Upper lobe of left lung (tissue), 6 donors: ENCODE measurements around the gene R3HDM1. TPM values are rescaled to one million over a fixed set of nuclear protein-coding genes. Genes with fewer than 3 reads are reported as not detected.
"Not testable (repeated sequence)": the region's sequence is repeated elsewhere in the genome, so short reads cannot be mapped to it uniquely, and the experiment has no call there.

ENCODE experiments used
- ATAC-seq, 2 donors: fragments of 200-7000 bp; cut with Tn5 transposase; one replicate each; pipeline ENCODE4 v1.9.1; 2022; ENCODE audit warnings: mild to moderate bottlenecking in 2 of 2, moderate library complexity in 2 of 2; ENCODE audit not compliant: low FRiP score in 2 of 2
- DNase-seq, 2 donors: peaks; one replicate each; pipeline ENCODE4 v3.0.0-alpha.2; 2019 to 2020
- H3K27ac ChIP-seq, 4 donors: fragments of 200-600 bp; sonication (generic); one replicate each; pipeline ENCODE4 v1.5.1; 2016 to 2019
- H3K27me3 ChIP-seq, 4 donors: fragments of 200-600 bp; sonication (generic); one replicate each; pipeline ENCODE4 v1.5.1; 2017 to 2019
- H3K36me3 ChIP-seq, 4 donors: fragments of 200-600 bp; sonication (generic); one replicate each; pipeline ENCODE4 v1.5.1; 2016 to 2019
- H3K4me1 ChIP-seq, 4 donors: fragments of 200-600 bp; sonication (generic); one replicate each; pipeline ENCODE4 v1.5.1; 2018 to 2019
- H3K4me3 ChIP-seq, 4 donors: fragments of 200-600 bp; sonication (generic); one replicate each; pipeline ENCODE4 v1.5.1; 2017 to 2019; ENCODE audit warnings: mild to moderate bottlenecking in 2 of 4, moderate library complexity in 1 of 4
- H3K9me3 ChIP-seq, 4 donors: fragments of 200-600 bp; sonication (generic); one replicate each; pipeline ENCODE4 v1.5.1; 2018 to 2019
- CTCF ChIP-seq, 6 experiments: fragments of 450-650 bp in 4 of 6; fragments of 200-600 bp in 2 of 6; sonication (generic) in 2 of 6; IDR thresholded peaks; one replicate each; pipeline ENCODE4 v1.5.1; 2016 to 2019; ENCODE audit warnings: antibody characterized with exemption in 6 of 6
- EP300 ChIP-seq, 4 donors: sonication (generic); formaldehyde crosslinking; IDR thresholded peaks; one replicate each; pipeline ENCODE4 v1.5.1; 2017; ENCODE audit warnings: antibody characterized with exemption in 4 of 4, control low read depth in 2 of 4
- POLR2A ChIP-seq, 4 donors: fragments of 450-650 bp; IDR thresholded peaks; one replicate each; pipeline ENCODE4 v1.5.1; 2016 to 2017; ENCODE audit warnings: antibody characterized with exemption in 4 of 4, mild to moderate bottlenecking in 2 of 4
- POLR2AphosphoS5 ChIP-seq, 2 donors: sonication (generic); formaldehyde crosslinking; IDR thresholded peaks; one replicate each; pipeline ENCODE4 v1.5.1; 2017; ENCODE audit warnings: antibody characterized with exemption in 2 of 2
- WGBS, 2 donors: methylation state at CpG; one replicate each; pipeline ENCODE4 v1.1.5; 2017 to 2018; 5-methylcytosine and 5-hydroxymethylcytosine counted together
- total RNA-seq, 6 donors: library from RNA; depleted of rRNA in 4 of 6; stranded (reverse); fragments of >200 nt in 4 of 6; gene quantifications; one replicate each; pipeline versions ENCODE4 v1.1.0 to v1.2.1, GENCODE V29; 2016 to 2021
- donor health status: DM: no; HTN: no; CAD: no; lungs with moderate emphysema.
- donor health status: DM: no; HTN: yes; CAD: no; lungs with severe emphysema.

The R3HDM1 gene
- total RNA-seq, 6 donors from 2014 or later: 9.0 to 43.0 (median 16.2) TPM

- DNase-seq (no peak), ATAC-seq (no peak)
- Histone ChIP-seq H3K9me3 (no peaks in the 10 kb centered on the region), H3K4me3 (no peak overlapping the region), H3K27me3 (no peaks in the 10 kb centered on the region), H3K36me3 (peaks cover under 1 to 32% (median 12%) of the 10 kb centered on the region in 4 donors), H3K4me1 (no peaks in the 10 kb centered on the region), H3K27ac (no peak overlapping the region)
- TF ChIP-seq EP300 (IDR thresholded peaks at IDR 0.05): no peak
- no peak for TF ChIP-seq POLR2A (IDR thresholded peaks at IDR 0.05)
- TF ChIP-seq CTCF (IDR thresholded peaks at IDR 0.05): no peak
- no peak for TF ChIP-seq POLR2AphosphoS5 (IDR thresholded peaks at IDR 0.05)
- WGBS, 2 donors: 91 to 98% methylated on average over 1 of the region's 1 CpG
Observed at GRCh38 chr2:135650721-135651120, 119.4 kb downstream of the R3HDM1 start.

GRCh38 chr2:135651717-135652116 is 120.4 kb downstream of the R3HDM1 start:
- TF ChIP-seq POLR2AphosphoS5 (IDR thresholded peaks at IDR 0.05) (no peak), EP300 (IDR thresholded peaks at IDR 0.05) (no peak), CTCF (IDR thresholded peaks at IDR 0.05) (no peak), POLR2A (IDR thresholded peaks at IDR 0.05) (no peak)
- no peak for ATAC-seq
- no peak overlapping the region for H3K4me3 ChIP-seq

GRCh38 chr2:135654239-135654638 is 123.0 kb downstream of the R3HDM1 start:
- not testable (repeated sequence) for H3K27me3 ChIP-seq, ATAC-seq, H3K9me3 ChIP-seq, H3K27ac ChIP-seq, H3K4me3 ChIP-seq, H3K4me1 ChIP-seq, DNase-seq
- H3K36me3 ChIP-seq: peaks cover 0 to 28% (median 14%) of the 10 kb centered on the region in 4 donors
- WGBS, 2 donors: 94 to 100% methylated on average over 5 of the region's 5 CpGs

More at GRCh38 chr2:135651717-135652116, 120.4 kb downstream of the R3HDM1 start:
- Histone ChIP-seq H3K27ac (no peak overlapping the region), H3K4me1 (no peaks in the 10 kb centered on the region), H3K36me3 (peaks cover 0 to 24% (median 11%) of the 10 kb centered on the region in 4 donors), H3K27me3 (no peaks in the 10 kb centered on the region), H3K9me3 (no peaks in the 10 kb centered on the region)
- 98% methylated on average over 3 of the region's 3 CpGs for WGBS, 2 donors
- no peak for DNase-seq

- Histone ChIP-seq H3K27me3 (no peaks in the 10 kb centered on the region), H3K4me3 (no peak overlapping the region), H3K27ac (no peak overlapping the region), H3K9me3 (no peaks in the 10 kb centered on the region), H3K36me3 (peaks cover 0 to 31% (median 14%) of the 10 kb centered on the region in 4 donors), H3K4me1 (no peaks in the 10 kb centered on the region)
- TF ChIP-seq POLR2AphosphoS5 (IDR thresholded peaks at IDR 0.05) (no peak), POLR2A (IDR thresholded peaks at IDR 0.05) (no peak), CTCF (IDR thresholded peaks at IDR 0.05) (no peak), EP300 (IDR thresholded peaks at IDR 0.05) (no peak)
- 92 to 94% methylated on average over 12 of the region's 12 CpGs for WGBS, 2 donors
- DNase-seq: no peak
- no peak for ATAC-seq
Observed at GRCh38 chr2:135657806-135658582, 126.7 kb downstream of the R3HDM1 start.

GRCh38 chr2:135662088-135662487 is 130.8 kb downstream of the R3HDM1 start:
- Histone ChIP-seq H3K4me1 (peaks cover 0 to 2% (median 0%) of the 10 kb centered on the region in 4 donors), H3K27ac (no peak overlapping the region), H3K4me3 (no peak overlapping the region), H3K27me3 (no peaks in the 10 kb centered on the region), H3K9me3 (no peaks in the 10 kb centered on the region), H3K36me3 (peaks cover 0 to 26% (median 14%) of the 10 kb centered on the region in 4 donors)
- TF ChIP-seq CTCF (IDR thresholded peaks at IDR 0.05) (no peak), EP300 (IDR thresholded peaks at IDR 0.05) (no peak), POLR2A (IDR thresholded peaks at IDR 0.05) (no peak), POLR2AphosphoS5 (IDR thresholded peaks at IDR 0.05) (no peak)
- ATAC-seq (no peak), DNase-seq (no peak)
- 70 to 88% methylated on average over 1 of the region's 1 CpG for whole genome bisulfite sequencing, 2 donors
